ENCODE data around the gene MAN1B1.

DNA sequence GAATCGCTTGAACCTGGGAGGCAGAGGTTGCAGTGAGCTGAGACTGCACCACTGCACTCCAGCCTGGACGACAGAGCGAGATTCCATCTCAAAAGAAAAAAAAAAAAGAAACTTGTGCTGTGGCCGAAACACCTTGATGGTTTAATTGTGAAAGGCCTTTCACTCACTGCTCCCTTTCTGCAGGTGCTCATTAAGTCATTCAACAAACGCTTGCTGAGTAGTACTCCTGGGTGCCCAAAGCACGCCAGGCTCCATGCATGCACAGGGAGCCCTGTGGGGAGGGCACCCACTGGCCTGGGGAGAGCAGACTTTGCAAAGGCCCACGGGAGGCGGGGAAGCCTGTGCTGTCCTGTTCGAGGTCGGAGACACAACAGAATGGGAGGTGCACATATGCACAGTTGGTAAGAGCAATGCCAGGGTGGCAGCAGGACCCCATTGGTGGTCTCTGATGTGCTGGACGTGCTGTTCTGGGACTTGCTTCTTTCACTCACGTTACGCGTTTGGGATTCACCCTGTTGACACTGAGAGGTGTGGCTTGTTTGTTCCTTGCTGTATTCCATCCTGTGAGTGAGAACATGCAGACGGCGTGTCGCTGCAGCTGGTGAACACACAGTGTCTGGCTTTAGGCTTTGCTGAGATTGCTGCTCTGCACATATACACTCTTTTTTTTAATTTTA is 29.9 kb upstream of the MAN1B1 start:
- TF ChIP-seq, protein P1, sequence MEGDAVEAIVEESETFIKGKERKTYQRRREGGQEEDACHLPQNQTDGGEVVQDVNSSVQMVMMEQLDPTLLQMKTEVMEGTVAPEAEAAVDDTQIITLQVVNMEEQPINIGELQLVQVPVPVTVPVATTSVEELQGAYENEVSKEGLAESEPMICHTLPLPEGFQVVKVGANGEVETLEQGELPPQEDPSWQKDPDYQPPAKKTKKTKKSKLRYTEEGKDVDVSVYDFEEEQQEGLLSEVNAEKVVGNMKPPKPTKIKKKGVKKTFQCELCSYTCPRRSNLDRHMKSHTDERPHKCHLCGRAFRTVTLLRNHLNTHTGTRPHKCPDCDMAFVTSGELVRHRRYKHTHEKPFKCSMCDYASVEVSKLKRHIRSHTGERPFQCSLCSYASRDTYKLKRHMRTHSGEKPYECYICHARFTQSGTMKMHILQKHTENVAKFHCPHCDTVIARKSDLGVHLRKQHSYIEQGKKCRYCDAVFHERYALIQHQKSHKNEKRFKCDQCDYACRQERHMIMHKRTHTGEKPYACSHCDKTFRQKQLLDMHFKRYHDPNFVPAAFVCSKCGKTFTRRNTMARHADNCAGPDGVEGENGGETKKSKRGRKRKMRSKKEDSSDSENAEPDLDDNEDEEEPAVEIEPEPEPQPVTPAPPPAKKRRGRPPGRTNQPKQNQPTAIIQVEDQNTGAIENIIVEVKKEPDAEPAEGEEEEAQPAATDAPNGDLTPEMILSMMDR (IDR thresholded peaks at IDR 0.05): no peak
- no peak for TF ChIP-seq POLR2AphosphoS5 (IDR thresholded peaks at IDR 0.05; ENCODE audit: low read depth, low read length)
- TF ChIP-seq SIN3A (IDR thresholded peaks at IDR 0.05; ENCODE audit: borderline replicate concordance, insufficient read depth, low read depth, low read length): no peak
- TF ChIP-seq TCF7L2 (IDR thresholded peaks at IDR 0.05; ENCODE audit: low read depth, low read length): no peak
